Stimulated activated CD4-positive, alpha-beta T cell treated with anti-CD3 and anti-CD28 coated beads, TNF-alpha, amount 100 ng/mL, for 4 hours (primary cell): ENCODE measurements around the gene FOXF2.

Source experiments
- DNase-seq, 3 experiments: peaks; one replicate each; pipeline ENCODE4 v3.0.0-alpha.2; 2020; ENCODE audit warnings: low read depth in 3 of 3

The FOXF2 gene

DNA sequence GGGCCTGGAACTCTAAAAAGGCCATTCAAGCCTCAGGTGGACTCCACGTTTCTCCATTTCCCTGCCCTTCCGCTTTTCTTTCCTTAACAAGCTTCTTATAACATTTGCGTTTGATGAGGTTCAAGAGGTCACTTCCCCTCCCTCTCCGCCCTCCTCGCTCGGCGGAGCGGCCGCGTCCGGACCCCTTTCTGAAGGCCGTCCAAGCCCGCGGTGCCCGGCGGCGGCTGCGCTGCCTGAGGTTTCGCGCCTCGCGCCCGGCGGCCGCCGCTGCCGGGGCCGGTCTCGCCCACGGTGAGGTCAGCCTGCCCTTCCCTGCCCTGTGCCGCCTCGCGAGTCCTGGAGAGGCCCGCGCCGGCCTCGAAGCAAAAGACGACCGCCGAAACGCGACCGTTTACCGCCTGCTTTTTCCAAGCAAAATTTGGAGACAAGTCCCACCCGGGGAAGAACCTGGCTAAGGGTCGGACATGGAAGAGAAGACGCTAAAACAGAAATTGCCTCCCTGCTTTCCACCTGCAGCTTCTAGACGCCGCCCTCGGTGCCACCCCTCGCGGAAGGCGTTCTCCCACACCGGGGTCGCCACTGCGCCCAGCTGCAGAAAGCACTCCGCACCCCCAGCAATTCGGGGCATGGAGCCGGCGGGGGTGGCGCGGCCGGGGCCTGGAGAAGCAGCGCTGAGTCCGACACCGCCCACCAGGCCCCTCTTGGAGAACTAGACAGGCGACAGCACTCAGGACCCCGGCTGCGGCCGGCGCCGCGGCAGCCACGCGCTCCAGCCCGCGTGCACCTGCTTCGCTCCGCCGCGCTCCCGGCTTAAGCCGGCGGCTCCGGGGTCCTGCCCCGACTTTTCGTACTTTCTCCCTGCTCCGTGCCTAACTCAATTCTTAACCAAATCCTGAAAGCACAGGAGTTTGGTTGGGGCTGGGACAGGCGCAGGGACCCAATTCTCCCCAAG lies 11.0 kb upstream of the FOXF2 start:
- no peak for DNase-seq

DNA sequence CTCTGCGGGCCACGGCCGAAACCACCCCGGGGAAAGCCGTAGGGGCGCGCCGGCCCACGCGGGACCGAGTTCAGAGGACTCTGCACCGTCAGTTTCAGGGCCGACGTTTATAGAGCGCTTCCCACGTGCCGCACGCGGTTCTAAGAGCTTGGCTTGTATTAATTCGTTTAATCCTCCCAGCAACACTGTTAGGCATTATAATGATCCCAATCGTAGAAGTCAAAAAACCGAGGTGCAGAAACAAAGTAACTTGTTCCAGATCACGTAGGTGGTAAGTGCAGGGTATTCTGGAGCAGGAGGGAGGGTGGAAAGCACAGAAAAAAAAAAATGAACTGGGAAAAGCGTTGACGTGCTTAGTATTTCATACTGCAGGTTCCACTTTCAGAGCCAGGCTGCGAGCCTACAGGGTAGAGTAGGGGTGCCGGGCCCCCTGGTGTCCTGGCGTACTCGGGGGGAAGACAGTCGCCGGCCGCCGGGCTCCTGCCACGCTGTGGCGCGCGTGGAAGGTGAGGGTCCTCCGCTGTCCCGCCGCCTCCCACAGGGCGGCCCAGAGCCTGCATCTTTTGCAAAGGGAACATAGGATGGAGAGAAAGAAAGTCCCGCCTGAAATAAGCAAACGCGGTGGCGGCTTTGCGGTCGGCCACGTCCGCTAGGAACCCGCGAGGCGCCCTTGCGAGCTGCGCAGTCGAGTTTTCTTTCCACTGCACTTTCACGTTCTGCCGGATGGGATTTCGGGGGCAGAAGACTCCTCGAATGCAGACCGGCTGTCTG lies 10.2 kb upstream of the FOXF2 start:
- DNase-seq: no peak

DNA sequence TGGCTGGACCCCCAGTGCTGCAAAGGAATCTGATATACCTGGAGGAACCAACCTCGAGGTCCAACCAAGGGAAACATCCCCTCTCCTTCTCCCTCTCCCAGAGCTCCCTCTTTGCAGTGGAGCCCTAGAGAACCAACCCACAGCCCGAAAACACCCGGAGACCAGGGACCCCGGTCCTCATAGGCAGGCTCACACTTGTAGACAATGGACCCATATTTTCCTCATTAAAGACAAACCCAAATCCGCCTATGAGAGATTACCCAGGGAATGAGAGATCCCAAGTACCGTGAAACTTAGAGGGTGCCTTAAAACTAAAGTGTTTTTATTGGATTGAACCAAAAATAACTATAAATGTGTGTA lies 9.6 kb upstream of the FOXF2 start:
- DNase-seq: no peak

DNA sequence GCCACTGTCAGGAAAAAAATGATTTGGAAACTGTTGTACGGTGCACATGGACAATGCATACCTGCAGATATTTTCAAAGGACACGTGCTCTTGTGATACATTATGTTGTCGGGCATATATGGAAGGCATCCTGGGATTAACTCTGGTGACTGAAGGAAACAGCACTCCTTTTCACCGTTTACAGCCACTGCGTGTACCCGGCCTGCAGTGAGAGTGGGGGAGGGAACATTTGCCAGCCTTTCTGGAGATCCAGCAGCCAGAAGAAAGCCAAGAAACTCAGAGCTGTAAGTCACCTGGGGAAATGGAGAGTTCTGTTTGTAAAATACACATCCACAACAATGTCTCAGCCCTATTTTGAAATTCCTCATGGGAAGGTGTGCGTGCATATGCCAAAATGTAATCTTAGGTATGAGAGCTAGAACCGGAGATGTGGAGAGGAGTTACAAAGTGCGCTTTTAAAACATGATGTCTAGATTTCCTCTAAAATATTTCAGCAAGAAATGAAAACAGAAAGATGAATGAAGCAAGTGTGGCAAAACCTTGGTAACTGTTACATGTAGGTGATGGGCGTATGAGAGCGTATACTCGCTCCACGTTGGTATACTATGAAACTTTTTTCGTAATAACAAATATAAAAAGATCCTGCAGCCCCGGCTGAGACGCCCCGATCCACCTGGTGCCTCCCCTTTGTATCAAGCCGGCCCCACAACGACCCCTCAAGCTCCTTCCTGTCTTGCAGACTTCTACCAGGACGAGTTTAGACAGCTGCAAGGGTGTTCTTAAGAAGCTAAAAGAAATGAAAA lies 8.6 kb upstream of the FOXF2 start:
- DNase-seq: no peak

DNA sequence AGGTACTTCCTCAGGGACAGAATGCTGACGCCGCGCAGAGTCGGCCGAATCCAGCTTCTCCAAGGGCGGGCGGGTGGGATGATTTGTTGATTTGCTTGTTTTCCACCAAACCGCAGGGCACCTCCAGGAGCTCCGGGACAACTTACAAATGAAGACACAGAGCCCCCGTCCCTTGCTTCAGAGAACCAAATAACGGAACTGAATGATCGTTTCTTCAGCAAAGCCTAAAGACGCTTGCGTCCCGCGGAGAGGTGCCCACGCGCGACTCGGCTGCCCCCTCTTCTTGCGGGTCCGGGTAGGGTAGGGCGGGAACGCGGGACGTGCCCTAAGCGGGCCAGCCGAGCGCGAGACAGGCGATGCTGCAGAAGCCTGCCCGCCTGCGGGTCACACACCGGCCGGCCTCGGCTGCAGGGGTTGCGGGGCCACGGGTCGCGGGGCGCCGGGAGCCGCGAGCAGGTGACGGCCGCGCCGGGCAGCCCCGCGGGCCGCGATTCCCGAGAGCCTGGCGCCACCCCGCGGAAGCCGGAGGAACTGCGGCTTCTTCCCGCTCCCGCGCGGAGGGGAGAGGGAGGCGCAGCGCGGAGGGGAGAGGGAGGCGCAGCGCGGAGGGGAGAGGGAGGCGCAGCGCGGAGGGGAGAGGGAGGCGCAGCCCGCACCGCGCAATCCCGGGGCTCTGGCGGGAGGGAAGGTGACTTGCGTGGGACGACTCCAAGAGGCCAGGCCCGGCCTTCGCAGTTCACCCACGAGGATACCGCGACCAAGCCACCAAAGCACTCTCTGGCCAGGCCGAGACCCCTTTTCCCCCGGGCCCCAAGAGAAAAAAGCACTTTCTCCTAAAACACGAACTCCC lies 7.7 kb upstream of the FOXF2 start:
- peak; percentile 5 to 62 (median 34) for DNase-seq

DNA sequence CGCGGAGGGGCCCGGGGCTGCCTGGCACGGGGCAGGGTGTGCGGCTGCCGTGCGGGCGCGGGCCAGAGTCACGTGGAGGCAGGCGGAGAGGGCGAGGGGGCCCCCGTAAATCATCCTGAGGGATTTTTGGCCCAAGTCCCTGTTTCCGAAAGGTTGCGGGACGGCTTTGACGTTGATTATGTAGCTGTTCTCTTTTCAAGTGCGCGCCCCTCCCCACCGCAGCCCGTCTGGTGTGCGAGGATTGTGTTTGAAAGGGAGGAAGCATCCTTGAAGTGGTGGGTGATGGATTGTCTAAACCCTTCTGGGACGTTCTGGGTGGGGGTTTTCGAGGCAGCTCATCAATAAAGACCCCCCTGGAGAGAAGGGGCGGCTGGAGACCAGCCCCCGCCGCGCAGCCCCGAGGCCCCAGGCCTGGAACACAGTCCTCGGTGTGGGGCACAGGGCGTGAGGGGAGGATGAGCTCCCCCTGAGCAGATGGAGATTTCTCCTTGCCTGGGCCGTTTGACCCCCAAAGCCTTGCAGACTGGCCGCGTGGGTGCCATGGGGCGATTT lies 7.0 kb upstream of the FOXF2 start:
- no peak for DNase-seq

DNA sequence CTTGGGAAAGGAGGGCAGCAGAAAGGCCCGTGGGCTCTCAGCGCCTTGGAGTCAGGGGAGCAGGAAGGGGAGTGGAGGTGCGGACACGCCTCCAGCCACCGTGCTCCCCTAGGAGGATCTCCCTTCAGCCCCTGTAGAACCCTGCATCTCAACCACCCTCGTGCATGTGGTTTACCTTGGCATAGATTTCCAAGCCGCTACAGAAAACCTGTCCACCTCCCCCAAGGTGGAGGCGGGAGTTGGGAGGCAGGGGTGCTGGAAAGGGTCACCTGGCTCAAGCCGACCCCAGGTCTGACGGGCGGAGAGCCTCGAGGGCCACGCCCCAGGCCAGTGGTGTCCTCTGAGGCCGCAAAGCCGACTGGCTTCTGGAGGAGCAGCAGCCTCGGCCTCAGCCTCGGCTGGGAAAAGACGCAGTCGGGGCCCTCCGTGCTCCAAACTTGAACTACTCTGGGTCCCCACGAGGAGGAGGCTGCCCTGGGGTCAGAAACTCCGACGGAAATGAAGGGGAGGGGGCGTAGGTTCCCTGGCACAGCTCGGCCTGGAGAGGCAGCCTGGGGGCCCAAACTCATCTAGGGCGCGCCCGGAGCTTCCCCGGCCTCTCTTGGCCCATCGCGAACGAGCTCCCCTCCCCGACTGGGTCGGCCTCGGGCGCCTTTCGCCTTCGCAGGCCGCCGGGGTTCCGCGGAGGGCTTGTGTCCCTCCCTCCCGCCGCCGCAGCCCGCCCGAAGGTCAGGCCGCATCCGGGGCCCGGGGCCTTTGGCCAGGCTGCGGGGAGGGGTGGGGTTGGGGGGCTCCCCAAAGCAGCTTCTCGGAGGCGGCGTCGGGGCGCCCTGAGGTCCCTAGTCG lies 6.3 kb upstream of the FOXF2 start:
- no peak for DNase-seq

DNA sequence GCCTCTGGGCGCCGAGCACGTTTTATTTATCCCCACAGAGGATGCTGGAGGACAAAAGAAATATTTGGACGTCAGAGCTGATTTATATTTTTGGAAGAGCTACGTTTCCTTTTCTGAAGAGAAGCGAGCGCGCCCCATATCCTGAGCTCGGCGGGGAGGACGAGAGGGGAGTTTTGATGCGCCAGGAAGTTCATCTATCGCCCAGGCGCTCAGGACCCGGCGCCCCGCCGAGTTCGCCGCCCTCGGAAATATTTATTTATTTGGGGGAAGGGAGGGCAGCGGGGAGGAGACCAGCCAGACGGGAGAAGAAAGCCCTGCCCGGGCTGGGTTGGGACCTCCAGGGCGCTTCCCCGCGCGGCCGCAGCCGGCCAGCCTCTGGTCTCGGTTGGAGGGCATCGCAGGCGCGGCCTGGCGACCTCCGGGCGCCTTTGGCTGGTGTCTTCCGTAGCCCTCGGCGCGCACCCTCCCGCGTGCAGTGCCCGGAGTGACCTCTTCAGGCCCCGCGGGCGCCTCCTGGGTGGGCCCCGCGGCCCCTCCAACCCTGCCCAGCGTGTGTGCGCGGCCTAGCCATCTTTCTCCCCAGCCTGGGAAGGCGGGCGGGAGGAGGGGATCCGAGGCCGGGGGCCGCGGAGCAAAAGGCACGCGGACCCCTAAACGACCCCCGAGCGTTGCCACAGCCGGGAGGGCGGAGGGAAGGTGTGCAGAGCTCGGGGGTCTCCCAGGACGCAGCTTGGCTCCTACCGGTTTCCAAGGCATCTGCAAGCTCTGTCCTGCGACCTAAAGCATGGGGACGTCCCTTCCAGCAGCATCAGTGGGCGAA lies 5.4 kb upstream of the FOXF2 start:
- DNase-seq: no peak

DNA sequence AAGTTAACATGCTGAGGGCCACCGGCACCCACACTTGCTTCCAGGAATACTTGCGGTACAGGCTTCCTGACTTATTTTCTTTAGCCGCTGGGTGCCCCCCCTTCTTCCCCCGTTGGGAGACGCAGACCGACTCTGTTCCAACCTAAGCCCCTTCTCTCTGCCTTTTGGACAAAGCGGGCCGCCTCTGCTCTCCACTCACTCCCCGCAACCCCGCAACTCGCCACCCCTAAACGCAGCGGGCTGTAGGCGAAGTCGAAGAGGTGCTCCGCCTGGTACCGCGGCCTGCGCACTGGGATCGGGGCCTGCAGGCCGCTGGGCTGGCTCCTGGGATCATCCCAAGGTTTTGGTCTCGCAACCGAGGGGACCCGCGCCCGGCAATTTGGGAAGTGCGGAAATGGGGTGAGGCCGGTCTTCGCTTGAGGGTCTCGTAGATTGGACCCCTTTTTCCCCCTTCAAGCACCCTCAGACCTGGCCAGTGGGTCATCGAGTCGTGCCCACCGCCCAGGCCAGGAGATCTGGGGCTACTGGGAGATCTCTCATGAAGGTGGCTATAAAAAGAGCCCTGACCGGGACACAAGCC lies 4.7 kb upstream of the FOXF2 start:
- no peak for DNase-seq

DNA sequence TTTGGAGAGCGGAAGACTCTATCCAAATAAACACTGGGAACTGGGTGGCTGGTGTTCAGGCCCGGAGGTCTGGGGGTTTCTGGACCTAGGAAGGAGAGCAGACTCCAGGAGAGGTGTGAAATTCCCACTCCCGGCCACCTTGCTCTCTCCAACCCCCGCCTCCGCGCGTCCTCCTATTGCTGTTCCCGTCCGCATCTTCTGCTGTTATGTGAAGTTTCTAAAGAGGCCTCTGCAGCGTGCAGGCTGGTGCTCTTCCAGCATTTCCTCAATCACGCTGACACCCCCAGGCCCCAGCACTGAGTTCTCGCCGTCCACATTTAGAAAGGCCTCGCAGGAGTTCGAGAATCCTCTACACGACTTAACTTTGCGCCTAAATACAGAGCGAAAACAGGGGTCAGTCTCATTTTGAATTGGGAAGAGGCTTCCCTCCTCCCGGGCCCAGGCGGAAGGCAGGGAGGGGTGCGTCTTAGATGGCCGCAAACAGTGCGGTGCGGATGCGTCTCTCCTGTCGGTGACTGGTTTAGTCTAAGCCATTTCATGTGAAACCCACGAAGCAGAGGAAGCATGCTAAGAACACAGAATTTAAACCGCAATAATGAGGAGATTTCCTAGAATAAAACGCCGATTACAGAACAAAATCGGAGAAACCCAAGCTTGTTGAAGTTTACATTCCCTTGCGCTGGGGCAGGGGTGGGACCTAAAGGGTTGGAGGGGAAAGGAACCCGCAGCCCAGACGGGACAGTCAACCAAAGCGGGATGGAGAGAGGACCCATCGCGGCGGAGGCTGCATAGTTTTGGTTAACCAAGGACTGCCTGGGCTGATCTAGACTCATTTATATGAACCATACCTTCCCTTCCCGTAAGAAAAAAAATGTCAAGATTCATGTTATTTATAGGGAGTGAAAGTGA lies 4.0 kb upstream of the FOXF2 start:
- DNase-seq: no peak

DNA sequence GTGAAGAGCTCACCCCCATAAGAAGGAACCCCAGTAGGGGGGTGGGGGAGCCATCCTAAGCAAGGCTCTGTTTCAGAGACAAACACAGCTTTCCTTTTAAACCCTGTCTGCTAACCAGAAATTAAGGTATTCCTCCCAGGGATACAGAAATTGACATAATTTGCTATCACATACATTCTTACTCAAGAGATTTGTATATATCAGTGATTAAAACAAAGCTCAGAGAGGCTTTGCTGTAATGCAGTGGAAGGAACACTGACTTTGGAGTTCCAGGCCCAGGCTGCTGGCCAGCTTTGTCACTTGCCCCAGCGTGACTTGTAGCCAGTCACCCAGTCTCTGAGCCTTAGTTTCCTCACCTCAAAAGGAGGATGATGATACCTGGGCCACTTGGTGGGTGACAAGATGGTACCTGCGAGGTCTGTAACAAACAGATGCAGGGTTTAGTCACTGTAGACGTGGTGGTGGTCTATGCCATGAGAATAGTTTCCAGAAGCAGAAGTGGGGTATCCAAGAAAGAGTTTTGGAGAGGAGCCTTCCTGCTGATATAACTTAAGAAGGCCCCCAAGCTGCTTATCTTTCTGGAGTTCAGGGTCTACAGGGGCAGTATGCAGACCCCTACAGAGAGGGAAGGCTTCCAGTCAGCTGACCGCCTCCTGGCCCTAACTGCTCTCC lies 3.2 kb upstream of the FOXF2 start:
- DNase-seq: no peak

DNA sequence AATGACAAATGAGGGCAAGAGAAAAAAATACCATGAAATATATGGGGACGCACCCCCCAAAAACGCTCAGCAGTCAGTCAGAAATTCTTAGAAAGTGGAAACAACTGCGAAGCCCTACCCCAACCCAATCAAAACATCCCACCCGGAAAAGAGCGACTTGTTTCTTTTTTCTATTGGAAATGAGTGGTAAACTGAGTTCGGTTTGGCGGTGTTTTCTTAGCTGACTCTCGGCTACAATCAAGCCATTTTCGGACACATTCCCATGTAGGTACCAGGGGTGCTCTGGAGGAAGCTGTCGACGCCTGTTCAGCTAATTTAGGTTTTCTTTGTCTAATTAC lies 1.9 kb upstream of the FOXF2 start:
- no peak for DNase-seq

DNA sequence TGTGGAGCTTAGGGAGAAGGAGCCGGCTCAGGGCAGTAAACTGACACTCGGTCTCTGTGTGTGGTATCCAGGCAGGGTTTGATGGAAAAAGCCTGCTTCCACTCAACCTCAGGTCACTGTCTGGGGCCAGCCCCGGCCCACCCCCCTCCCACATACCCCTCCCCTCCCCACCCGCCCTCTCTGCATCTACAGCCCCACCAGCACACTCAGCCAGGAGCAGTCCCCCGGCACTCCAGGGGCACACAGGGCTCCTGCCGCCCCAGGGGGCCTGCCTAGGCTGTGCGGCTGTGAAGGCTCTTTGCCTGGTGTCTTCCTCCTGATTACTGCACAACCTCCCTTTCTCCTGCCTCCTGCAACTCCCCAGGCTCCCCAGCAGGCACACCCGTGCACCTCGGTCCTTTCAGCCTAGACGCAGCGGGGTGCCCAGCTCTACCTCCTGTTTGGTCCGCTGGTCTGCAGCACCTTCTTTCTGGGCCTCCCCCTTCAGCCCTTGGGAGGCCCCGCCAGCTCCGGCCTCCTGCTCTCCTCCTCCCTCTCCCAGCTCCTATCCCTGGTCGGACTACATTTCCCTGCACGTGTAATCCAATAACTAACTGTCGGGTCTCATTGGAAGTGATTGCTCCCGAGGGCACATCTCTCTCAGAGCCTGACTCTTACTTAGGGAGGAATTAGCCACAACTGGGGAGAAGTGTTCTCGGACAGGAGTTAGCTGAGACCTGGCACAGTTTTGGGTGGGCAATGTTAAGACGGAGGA lies 1.3 kb upstream of the FOXF2 start:
- DNase-seq: no peak

DNA sequence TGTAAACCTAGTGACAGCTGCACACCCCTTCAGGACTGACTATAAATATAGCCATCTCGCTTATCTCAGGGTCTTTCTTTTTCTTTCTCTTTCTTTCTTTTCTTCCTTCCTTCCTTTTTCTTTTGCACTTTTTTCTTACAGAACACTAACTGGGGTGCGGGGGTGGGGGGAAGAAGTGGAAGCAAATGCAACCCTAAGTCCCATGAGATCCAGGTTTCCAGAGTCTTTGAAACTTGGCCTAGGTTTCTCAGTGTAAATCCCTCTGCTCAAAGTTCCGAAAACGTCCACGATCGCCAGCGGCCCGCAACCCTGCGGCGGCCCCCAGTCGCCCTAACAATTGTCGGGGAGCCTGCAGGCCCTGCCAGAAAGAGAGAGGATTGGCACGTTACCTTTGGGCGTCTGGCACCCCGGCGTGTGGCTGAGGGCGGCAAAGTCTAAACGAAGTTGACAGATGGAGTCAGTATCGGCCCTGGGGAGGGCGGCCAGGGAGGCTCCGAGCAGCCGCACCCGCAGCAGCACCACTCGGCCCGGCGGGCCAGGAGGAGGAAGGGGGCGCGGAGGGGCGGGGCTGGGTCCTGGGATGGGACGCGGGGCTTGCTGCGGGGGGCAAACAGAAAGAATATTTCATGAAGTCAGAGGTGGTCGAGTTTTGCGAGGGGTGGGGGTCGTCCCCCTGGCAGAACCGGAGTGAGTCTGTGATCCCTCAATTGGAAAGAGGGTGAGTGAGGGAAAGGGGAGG lies 577 bp upstream of the FOXF2 start:
- DNase-seq: no peak

DNA sequence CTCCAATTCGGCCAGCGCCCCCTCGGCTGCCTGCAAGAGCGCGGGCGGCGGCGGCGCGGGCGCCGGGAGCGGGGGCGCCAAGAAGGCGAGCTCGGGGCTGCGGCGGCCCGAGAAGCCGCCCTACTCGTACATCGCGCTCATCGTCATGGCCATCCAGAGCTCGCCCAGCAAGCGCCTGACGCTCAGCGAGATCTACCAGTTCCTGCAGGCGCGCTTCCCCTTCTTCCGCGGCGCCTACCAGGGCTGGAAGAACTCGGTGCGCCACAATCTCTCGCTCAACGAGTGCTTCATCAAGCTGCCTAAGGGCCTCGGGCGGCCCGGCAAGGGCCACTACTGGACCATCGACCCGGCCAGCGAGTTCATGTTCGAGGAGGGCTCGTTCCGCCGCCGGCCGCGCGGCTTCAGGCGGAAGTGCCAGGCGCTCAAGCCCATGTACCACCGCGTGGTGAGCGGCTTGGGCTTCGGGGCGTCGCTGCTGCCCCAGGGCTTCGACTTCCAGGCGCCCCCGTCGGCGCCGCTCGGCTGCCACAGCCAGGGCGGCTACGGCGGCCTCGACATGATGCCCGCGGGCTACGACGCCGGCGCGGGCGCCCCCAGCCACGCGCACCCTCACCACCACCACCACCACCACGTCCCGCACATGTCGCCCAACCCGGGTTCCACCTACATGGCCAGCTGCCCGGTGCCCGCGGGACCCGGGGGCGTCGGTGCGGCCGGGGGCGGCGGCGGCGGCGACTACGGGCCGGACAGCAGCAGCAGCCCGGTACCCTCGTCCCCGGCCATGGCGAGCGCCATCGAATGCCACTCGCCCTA lies 963 bp downstream of the FOXF2 start:
- DNase-seq: no peak
